GM18858 (cell line): ENCODE measurements around the gene CBR1.
A peak's percentile ranks its signal among the peaks of the same experiment; 100 is the strongest.

Source experiments
- ATAC-seq: cut with Tn5 transposase; IDR thresholded peaks from one replicate; pipeline ENCODE4 v1.9.1; 2021; ENCODE audit not compliant: unreplicated experiment

Gene CBR1

DNA sequence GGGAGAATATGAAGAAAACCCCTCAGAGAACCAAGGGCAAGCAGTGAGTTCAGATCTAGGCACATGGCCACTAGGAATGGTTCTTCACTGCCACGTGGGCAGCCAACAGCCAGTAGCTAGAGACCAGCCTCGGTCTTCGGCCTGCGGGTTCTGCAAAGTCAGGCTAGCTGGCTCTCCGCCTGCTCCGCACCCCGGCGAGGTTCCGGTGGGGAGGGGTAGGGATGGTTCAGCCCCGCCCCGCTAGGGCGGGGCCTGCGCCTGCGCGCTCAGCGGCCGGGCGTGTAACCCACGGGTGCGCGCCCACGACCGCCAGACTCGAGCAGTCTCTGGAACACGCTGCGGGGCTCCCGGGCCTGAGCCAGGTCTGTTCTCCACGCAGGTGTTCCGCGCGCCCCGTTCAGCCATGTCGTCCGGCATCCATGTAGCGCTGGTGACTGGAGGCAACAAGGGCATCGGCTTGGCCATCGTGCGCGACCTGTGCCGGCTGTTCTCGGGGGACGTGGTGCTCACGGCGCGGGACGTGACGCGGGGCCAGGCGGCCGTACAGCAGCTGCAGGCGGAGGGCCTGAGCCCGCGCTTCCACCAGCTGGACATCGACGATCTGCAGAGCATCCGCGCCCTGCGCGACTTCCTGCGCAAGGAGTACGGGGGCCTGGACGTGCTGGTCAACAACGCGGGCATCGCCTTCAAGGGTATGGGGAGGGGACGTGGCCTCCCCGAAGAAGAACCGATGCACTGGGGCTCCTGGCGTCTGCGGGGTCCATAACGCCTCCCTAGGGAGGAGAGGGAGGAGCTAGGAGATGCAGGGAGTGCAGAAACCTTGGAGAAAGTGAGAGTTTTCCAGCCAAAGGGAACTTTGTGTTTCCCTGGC is at the start of gene CBR1:
Gene CBR1, plus strand, starts transcription at position 312 of the 871 bp plus-strand sequence. Its CDS starts 92 bp downstream, at position 404.
- ATAC-seq = peak; percentile 88

GRCh38 chr21:36021251-36021837 is 48.5 kb upstream of the CBR1 start:
- peak; percentile 88 for ATAC-seq

DNA sequence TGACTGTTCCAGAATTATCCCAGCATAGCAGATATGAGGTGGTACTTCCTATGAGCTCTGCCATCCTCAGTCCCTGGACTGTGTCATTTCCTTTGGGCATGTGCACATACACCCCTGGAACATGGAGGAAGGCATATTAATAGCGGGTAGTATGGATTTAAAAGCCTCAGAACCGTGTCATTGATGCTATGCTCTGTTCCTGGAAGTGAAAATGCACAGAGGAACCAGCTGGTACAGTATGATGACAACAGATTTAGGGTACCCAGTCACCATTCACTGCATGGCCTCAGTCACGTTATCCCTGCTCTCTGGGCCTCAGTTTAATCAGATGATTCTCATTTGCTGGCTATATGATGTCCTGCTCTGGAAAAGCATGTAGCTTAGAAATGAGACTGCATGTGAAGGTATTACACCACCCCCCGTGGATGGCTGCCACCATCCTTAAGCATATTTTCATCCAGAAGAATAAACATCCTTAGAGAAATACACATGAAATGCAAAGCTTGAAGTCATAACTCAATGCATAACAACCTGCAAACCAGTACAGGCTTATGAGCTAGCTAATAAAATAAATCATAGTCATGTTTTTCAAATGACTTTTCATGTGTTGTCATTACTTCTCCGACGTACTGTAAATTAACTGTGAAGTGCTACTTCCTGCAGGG is 47.3 kb upstream of the CBR1 start:
- ATAC-seq = no peak

DNA sequence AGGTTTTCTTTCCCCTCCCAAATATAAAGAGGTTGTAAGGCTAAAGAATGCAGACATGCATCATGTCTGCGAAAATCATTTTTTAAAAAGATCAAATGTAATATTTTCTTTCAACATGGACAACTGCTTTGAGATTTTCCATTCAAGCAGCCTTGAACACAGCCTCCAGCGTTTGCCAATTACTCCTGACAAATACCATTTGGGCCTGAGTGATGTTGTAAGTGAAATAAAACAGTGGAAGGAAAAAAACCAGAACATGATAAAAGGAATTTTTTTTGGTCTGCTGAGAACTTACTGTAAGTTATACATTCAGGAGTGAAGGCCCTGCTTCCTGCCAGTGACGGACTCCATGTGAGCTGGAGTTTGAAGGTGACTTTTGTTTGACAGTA is 46.7 kb upstream of the CBR1 start:
- ATAC-seq = no peak

DNA sequence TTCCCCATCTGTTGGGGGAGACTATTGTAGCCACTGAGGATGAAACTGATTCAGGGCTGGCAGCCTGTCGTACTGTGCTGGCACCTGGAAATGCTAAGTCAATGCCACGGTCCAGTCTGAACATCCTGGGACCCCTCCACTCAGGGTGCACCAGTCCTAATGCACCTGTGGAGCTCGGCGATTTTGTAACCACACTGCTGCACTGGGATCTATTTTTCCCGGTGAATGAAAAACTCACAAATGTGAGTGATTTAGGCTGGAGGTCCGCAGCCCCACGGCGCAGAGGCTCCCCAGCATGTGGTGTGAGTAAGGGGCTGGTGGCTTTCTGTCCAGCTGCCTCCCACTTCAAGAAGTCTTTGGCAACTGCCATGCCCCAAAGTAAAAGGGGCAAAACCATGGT is 45.0 kb upstream of the CBR1 start:
- no peak for ATAC-seq

GRCh38 chr21:36027347-36027746 is 42.5 kb upstream of the CBR1 start:
- ATAC-seq = no peak

DNA sequence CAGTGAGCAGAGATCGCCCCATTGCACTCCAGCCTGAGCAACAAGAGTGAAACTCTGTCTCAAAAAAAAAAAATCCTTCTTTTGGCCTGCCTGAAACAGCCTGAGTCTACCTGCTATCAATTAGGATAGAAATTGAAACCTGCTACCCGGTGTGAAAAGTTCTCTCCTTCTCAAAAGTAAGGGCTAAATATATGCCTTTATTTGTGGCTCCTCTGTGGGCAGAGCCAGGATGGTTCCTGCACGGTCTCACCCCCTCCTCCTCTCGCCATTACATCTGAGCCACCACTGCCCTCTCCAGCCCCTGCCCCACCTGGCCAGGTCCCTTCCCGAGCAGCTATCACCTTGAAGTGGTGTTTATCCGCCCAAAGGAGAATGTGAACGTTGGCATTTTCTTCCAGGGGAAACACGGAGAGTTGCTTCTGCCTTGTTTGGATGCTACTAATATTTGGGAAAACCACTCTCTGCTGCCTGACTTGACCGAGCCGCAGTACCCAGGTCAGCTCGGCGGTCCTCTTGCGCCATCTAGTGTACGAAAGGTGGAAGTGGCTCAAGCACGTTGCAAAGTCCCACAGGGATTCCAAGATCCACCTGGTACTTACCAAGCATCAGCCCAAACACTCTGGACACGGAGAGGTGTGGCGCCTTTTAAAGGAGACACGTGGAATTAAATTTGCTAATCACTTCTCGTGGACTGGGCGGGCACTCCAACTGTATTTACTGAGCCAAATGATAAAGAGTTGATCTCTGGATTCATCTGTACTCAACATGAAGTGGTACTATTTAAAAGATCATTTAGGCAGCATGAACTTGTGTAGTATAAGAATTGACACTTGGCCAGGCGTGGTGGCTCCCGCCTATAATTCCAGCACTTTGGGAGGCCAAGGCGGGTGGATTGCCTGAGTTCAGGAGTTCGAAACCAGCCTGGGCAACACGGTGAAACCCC is 41.4 kb upstream of the CBR1 start:
- ATAC-seq = no peak

DNA sequence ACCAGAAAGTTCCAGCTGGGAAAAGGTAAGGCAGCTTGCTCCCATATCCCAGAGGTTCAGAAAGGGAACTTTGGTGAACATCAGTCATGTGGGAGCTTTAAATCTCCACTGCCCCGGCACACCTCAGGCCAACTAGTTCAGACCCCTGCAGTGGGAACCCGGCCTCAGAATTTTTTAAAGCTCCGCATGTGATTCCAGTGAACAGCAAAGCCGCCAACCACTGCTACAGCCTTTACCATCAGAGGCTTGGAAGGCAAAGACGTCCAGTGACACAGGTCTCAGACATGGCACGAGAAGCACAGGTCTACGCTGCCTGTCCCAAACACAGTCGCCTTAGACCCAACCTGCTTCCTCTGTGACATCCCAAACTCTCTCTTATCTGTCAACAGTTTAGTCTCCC is 40.5 kb upstream of the CBR1 start:
- no peak for ATAC-seq

DNA sequence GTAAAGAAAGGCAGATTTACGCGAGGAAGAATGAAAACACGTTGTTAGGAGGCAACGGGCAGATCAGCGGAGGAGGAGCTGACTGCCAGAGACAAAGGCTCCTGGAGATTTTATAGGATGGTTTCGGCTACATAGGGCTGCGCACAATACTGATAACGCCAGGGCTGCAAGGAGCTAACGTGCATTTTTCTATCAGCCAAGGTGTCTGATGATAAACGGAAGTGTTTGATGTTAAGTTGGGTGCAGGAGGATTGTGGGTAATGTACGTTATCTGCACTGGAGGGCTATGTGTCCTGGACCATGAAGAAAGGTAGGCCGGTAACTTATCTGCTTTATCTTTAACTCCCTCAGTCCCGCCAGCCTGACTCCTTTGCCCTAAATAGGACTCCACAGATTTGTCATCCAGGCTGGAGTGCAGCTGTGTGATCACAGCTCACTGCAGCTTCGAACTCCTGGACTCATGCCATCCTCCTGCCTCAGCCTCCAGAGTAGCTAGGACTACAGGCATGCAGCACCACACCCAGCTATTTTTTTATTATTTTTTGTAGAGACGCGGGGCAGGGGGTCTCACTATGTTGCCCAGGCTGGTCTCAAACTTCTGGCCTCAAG is 39.1 kb upstream of the CBR1 start:
- no peak for ATAC-seq

- ATAC-seq = no peak
Observed at GRCh38 chr21:36032647-36033406, 37.0 kb upstream of the CBR1 start.

- no peak for ATAC-seq
Observed at GRCh38 chr21:36034211-36034913, 35.5 kb upstream of the CBR1 start.

- no peak for ATAC-seq
Observed at GRCh38 chr21:36035381-36035791, 34.4 kb upstream of the CBR1 start.

- ATAC-seq = no peak
Observed at GRCh38 chr21:36038701-36039497, 30.9 kb upstream of the CBR1 start.

DNA sequence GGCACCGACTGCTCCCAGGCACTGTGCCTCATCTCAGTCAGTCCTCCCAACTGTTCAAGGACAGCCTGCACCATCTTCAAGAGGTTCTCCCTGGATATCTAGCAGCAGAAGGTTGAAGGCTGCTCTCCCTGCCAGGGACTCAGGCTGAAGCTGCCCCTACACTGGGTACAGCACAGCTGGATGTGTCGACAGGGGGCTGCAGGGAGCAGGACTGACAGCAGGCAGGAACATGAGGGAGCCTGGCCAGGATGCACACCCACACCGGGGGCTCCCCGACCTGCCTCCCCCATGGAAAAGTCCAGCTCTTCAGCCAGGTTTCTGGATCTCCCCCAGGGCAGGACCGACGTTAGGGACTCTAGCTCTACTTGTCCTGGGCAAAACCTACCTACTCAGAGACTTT is 30.0 kb upstream of the CBR1 start:
- ATAC-seq = no peak

DNA sequence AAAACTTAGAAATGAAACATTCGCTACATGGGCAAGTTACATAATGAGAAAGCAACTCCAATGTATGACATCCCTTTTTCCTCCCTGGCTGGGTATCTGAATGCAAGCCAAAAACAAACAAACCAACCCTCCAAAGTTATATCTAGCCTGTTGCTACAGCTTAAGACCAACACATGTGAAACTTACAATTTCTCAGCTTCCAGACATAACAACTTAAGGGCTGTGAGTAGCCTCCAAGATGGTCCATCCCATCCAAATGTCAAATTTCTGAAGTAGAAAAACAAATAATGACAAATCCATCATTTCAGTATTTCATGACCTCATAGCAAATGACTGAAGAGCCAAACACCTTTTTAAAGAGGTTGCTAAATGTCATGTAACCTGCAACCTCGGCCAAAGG is 29.4 kb upstream of the CBR1 start:
- ATAC-seq = no peak

- ATAC-seq = no peak
Observed at GRCh38 chr21:36041910-36042309, 27.9 kb upstream of the CBR1 start.

DNA sequence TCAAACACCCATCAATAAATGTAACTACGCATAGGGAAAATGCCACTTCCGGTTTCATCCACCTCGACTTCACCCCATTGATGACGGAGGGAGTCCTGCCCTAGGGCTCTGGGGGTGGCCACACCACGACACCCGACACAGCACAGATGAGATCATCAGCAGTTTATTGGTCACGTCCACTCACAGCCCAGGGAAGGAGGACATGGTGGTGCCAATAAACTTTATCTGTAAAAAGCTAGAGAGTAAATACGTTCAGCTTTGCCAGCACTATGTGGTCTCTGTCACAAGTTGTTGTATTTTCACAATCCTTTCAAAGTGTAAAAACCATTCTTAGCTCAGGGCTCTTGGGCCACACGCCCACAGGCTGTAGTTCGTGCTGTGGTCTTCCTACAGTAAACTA is 25.8 kb upstream of the CBR1 start:
- no peak for ATAC-seq

DNA sequence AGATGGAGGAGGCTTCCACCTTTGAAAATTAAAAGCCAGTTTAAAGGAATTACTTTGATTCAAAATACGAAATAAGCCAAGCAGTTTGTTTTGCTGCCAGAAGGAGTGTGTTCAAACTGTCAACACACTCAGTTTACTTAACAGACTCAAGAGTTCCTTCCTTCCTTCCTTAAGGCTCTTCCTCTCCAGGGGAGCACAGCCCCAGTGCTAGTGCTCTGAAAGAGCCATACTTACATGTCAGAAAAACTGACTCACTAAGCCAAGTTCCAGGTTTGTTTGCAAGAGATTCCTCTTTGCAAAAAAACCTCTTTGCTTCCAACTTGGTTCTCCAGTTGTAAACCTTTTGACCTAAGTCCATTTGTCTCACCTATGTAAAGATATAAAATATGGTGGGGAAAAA is 23.8 kb upstream of the CBR1 start:
- no peak for ATAC-seq
